Neural progenitor cell (in vitro differentiated cells): Measurements from ENCODE around the gene OR52M1. TPM values are rescaled to one million over a fixed set of nuclear protein-coding genes. Genes with fewer than 3 reads are reported as not detected.

Source experiments
- DNase-seq: peaks from one replicate; pipeline ENCODE4 v3.0.0-alpha.2; 2016; ENCODE audit warnings: low spot score
- H2AFZ ChIP-seq: fragments of 200-600 bp; sonication (generic); replicated peaks from 2 replicates; pipeline ENCODE4 v1.6.1; 2016; ENCODE audit warnings: antibody characterized with exemption
- H3F3A ChIP-seq: fragments of 200-600 bp; sonication (generic); 2 replicates; pipeline ENCODE4 v1.6.1; 2016; ENCODE audit warnings: antibody characterized with exemption, low read depth
- H3K27ac ChIP-seq: fragments of 200-600 bp; sonication (generic); 2 replicates; pipeline ENCODE4 v1.5.1; 2016; ENCODE audit warnings: mild to moderate bottlenecking
- H3K27me3 ChIP-seq: fragments of 200-600 bp; sonication (generic); 2 replicates; pipeline ENCODE4 v1.6.1; 2016; ENCODE audit warnings: mild to moderate bottlenecking, moderate library complexity
- H3K36me3 ChIP-seq: fragments of 200-600 bp; sonication (generic); 2 replicates; pipeline ENCODE4 v1.5.1; 2016
- H3K4me1 ChIP-seq: fragments of 200-600 bp; sonication (generic); 2 replicates; pipeline ENCODE4 v1.6.1; 2016; ENCODE audit warnings: mixed run types
- H3K4me2 ChIP-seq: fragments of 200-600 bp; sonication (generic); 2 replicates; pipeline ENCODE4 v1.6.1; 2016
- H3K4me3 ChIP-seq: fragments of 200-600 bp; sonication (generic); 2 replicates; pipeline ENCODE4 v1.5.1; 2016
- H3K79me2 ChIP-seq: fragments of 200-600 bp; sonication (generic); 2 replicates; pipeline ENCODE4 v1.6.1; 2016; ENCODE audit warnings: low read depth
- H3K9ac ChIP-seq: fragments of 200-600 bp; sonication (generic); 2 replicates; pipeline ENCODE4 v1.6.1; 2016
- H3K9me3 ChIP-seq: fragments of 200-600 bp; sonication (generic); 2 replicates; pipeline ENCODE4 v1.5.1; 2016; ENCODE audit warnings: low read depth
- H4K20me1 ChIP-seq: fragments of 200-600 bp; sonication (generic); 2 replicates; pipeline ENCODE4 v1.6.1; 2016; ENCODE audit warnings: low read depth
- H3K27ac Mint-ChIP-seq: 3 replicates; pipeline ENCODE4 v1.8.0; 2021; ENCODE audit warnings: mixed read lengths
- H3K27me3 Mint-ChIP-seq: 2 replicates; pipeline ENCODE4 v1.8.0; 2022; ENCODE audit warnings: low read depth, mild to moderate bottlenecking, inconsistent platforms, moderate library complexity, mixed read lengths; ENCODE audit not compliant: insufficient read depth
- H3K36me3 Mint-ChIP-seq: 3 replicates; pipeline ENCODE4 v1.8.0; 2021; ENCODE audit warnings: mixed read lengths
- H3K4me1 Mint-ChIP-seq: 3 replicates; pipeline ENCODE4 v1.8.0; 2021; ENCODE audit warnings: mixed read lengths
- H3K4me3 Mint-ChIP-seq: 3 replicates; pipeline ENCODE4 v1.8.0; 2021; ENCODE audit warnings: mild to moderate bottlenecking, moderate library complexity, mixed read lengths
- H3K9me3 Mint-ChIP-seq: 3 replicates; pipeline ENCODE4 v1.8.0; 2020; ENCODE audit warnings: mixed read lengths
- CTCF ChIP-seq: fragments of 200-600 bp; sonication (generic); IDR thresholded peaks from 2 replicates; pipeline ENCODE4 v1.5.1; 2017; ENCODE audit warnings: antibody characterized with exemption, mild to moderate bottlenecking
- EZH2 ChIP-seq: fragments of 200-600 bp; sonication (generic); IDR thresholded peaks from 2 replicates; pipeline ENCODE4 v1.6.1; 2017; ENCODE audit warnings: antibody characterized with exemption, mild to moderate bottlenecking, moderate library complexity
- EZH2phosphoT487 ChIP-seq: fragments of 200-600 bp; sonication (generic); IDR thresholded peaks from 2 replicates; pipeline ENCODE4 v1.6.1; 2017; ENCODE audit warnings: antibody characterized with exemption
- total RNA-seq: library from RNA; depleted of rRNA; stranded (reverse); fragments of >200 nt; gene quantifications from 2 replicates; pipeline ENCODE4 v1.2.3, GENCODE V29; 2015; ENCODE audit warnings: low replicate concordance

Gene OR52M1
- total RNA-seq, 1 donor from 2014 or later, result not detected

- Mint-ChIP-seq H3K27ac (no peak overlapping the region), H3K4me1 (no peaks in the 10 kb centered on the region), H3K4me3 (no peak overlapping the region), H3K9me3 (no peaks in the 10 kb centered on the region), H3K27me3 (no peaks in the 10 kb centered on the region), H3K36me3 (no peaks in the 10 kb centered on the region)
- H3K9me3 ChIP-seq, result no peaks in the 10 kb centered on the region
- H3K36me3 ChIP-seq, result no peaks in the 10 kb centered on the region
- H3K9ac ChIP-seq, result no peak overlapping the region
- H3K79me2 ChIP-seq, result no peaks in the 10 kb centered on the region
- no peak overlapping the region for H3K27ac ChIP-seq
- no peaks in the 10 kb centered on the region for H4K20me1 ChIP-seq
- no peak overlapping the region for H2AFZ ChIP-seq
- H3K4me2 ChIP-seq, result no peak overlapping the region
- TF ChIP-seq EZH2 (no peak), CTCF (no peak), EZH2phosphoT487 (no peak)
- H3K4me1 ChIP-seq, result no peaks in the 10 kb centered on the region
- no peak overlapping the region for H3K4me3 ChIP-seq
- DNase-seq, result no peak
- H3K27me3 ChIP-seq, result no peaks in the 10 kb centered on the region
- H3F3A ChIP-seq, result no peaks in the 10 kb centered on the region
Observed at GRCh38 chr11:4543561-4543960, 1.4 kb upstream of the OR52M1 start.

- peaks cover 2% of the 10 kb centered on the region for H3K27me3 Mint-ChIP-seq
- no peaks in the 10 kb centered on the region for H3K4me1 Mint-ChIP-seq
Observed at GRCh38 chr11:4546878-4547277, 1.9 kb downstream of the OR52M1 start.

GRCh38 chr11:4547416-4547815 is 2.4 kb downstream of the OR52M1 start:
- no peak overlapping the region for H3K4me2 ChIP-seq
- peaks cover 2% of the 10 kb centered on the region for H3K27me3 Mint-ChIP-seq
- H3K27ac Mint-ChIP-seq, result no peak overlapping the region
- no peaks in the 10 kb centered on the region for H3K27me3 ChIP-seq
- H3K9me3 ChIP-seq, result no peaks in the 10 kb centered on the region
- no peak overlapping the region for H3K4me3 Mint-ChIP-seq
- H4K20me1 ChIP-seq, result no peaks in the 10 kb centered on the region
- H3K27ac ChIP-seq, result no peak overlapping the region
- TF ChIP-seq EZH2 (no peak), CTCF (no peak), EZH2phosphoT487 (no peak)
- H3K9me3 Mint-ChIP-seq, result peaks cover 4% of the 10 kb centered on the region
- DNase-seq, result no peak
- H3K36me3 ChIP-seq, result no peaks in the 10 kb centered on the region
- H3K4me1 Mint-ChIP-seq, result no peaks in the 10 kb centered on the region
- no peaks in the 10 kb centered on the region for H3K4me1 ChIP-seq
- no peaks in the 10 kb centered on the region for H3F3A ChIP-seq
- H3K9ac ChIP-seq, result no peak overlapping the region
- no peaks in the 10 kb centered on the region for H3K36me3 Mint-ChIP-seq
- no peak overlapping the region for H2AFZ ChIP-seq
- no peaks in the 10 kb centered on the region for H3K79me2 ChIP-seq
- H3K4me3 ChIP-seq, result no peak overlapping the region

More at GRCh38 chr11:4546878-4547277, 1.9 kb downstream of the OR52M1 start:
- DNase-seq, result no peak
- no peak overlapping the region for H2AFZ ChIP-seq
- H3K4me3 ChIP-seq, result no peak overlapping the region
- no peaks in the 10 kb centered on the region for H3F3A ChIP-seq
- no peak overlapping the region for H3K4me2 ChIP-seq
- TF ChIP-seq CTCF, result no peak
- TF ChIP-seq EZH2phosphoT487, result no peak
- TF ChIP-seq EZH2, result no peak
- Mint-ChIP-seq H3K27ac (no peak overlapping the region), H3K36me3 (no peaks in the 10 kb centered on the region), H3K9me3 (peaks cover 4% of the 10 kb centered on the region), H3K4me3 (no peak overlapping the region)
- no peaks in the 10 kb centered on the region for H3K79me2 ChIP-seq
- H4K20me1 ChIP-seq, result no peaks in the 10 kb centered on the region
- H3K9ac ChIP-seq, result no peak overlapping the region
- no peaks in the 10 kb centered on the region for H3K4me1 ChIP-seq
- H3K9me3 ChIP-seq, result no peaks in the 10 kb centered on the region
- no peaks in the 10 kb centered on the region for H3K36me3 ChIP-seq
- H3K27me3 ChIP-seq, result no peaks in the 10 kb centered on the region
- H3K27ac ChIP-seq, result no peak overlapping the region
